Fibroblast of mammary gland (primary cell): ENCODE data around the gene OOEP.

Source experiments
- DNase-seq: peaks from one replicate; pipeline ENCODE4 v3.0.0-alpha.2; 2010; ENCODE audit warnings: low read depth
- H3K4me3 ChIP-seq: 2 replicates; pipeline ENCODE4 v1.5.1; 2011; ENCODE audit warnings: low read depth, mild to moderate bottlenecking, low read length, moderate library complexity; ENCODE audit not compliant: control insufficient read depth
- CTCF ChIP-seq: conservative IDR thresholded peaks from 2 replicates; pipeline ENCODE4 v1.5.1; 2011; ENCODE audit warnings: low read depth, low read length, inconsistent platforms; ENCODE audit not compliant: control insufficient read depth, insufficient read depth

The OOEP gene

GRCh38 chr6:73329201-73329600 lies 40.5 kb downstream of the OOEP start:
- no peak for DNase-seq
- TF ChIP-seq CTCF = no peak
- H3K4me3 ChIP-seq = no peak overlapping the region

- H3K4me3 ChIP-seq = no peak overlapping the region
- DNase-seq = no peak
Measured at GRCh38 chr6:73328790-73329189, 40.9 kb downstream of the OOEP start.

GRCh38 chr6:73325656-73326055 lies 44.0 kb downstream of the OOEP start:
- TF ChIP-seq CTCF = no peak
- no peak for DNase-seq
- no peak overlapping the region for H3K4me3 ChIP-seq

More at GRCh38 chr6:73328790-73329189, 40.9 kb downstream of the OOEP start:
- TF ChIP-seq CTCF = no peak

GRCh38 chr6:73323323-73323722 lies 46.4 kb downstream of the OOEP start:
- no peak for DNase-seq
- no peak overlapping the region for H3K4me3 ChIP-seq
- no peak for TF ChIP-seq CTCF
